GM18951 (cell line): ENCODE results near the gene GGN.
"Not testable (repeated sequence)": the region's sequence is repeated elsewhere in the genome, so short reads cannot be mapped to it uniquely, and the experiment has no call there.

ENCODE experiments used
- POLR2A ChIP-seq: IDR thresholded peaks from 4 replicates; pipeline ENCODE4 v1.6.1; 2011; ENCODE audit warnings: mild to moderate bottlenecking; ENCODE audit not compliant: insufficient read length, insufficient read depth; ENCODE audit errors: extremely low read depth
- in situ Hi-C: fragments of 300-500 bp; cut with MboI; formaldehyde crosslinking; loops from one replicate; pipeline ENCODE4 v1.12.0; 2022; ENCODE audit warnings: low sequenced_read_pairs, mixed read lengths, inconsistent platforms; ENCODE audit not compliant: unreplicated experiment

Gene GGN

DNA sequence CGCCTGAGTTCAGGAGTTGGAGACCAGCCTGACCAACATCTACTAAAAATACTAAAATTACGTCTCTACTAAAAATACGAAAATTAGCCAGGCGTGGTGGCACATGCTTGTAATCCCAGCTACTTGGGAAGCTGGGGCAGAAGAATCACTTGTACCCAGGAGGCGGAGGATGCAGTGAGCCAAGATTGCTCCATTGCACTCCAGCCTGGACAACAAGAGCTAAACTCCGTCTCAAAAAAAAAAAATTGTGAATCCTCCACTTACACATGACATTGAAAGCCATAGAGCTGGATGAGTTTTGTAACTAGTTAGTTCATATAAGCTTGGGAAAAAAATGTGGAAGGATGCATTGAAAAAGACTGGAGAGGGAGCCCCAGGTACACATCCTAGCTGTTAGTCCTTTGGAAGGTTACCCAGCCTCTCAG is 13.9 kb downstream of the GGN start:
- in situ Hi-C loops: no loop called here
- TF ChIP-seq POLR2A: no peak

GRCh38 chr19:38371081-38371480 is 16.8 kb downstream of the GGN start:
- TF ChIP-seq POLR2A: no peak
- in situ Hi-C loops: no loop called here

- in situ Hi-C loops: no loop called here
- no peak for TF ChIP-seq POLR2A
Observed at GRCh38 chr19:38370299-38370698, 17.5 kb downstream of the GGN start.

DNA sequence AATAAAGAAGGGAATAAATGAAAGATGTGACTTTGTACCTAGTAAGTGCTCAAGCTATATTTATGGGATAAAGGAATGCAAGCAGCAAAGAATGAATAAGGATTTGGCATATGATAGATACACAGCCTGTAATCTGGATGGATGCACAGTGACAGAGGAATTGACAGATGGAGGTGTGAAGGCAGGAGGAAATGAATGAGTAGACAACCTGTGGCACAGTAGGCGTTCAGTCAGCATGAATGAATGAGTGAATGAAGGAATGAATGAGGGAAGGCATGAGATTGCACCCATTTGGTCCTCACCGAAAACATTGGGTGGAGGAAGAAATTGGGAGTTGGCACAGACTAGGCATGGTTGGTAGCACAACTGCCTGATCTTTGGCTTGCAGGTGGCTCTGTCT is 18.2 kb downstream of the GGN start:
- TF ChIP-seq POLR2A: no peak
- in situ Hi-C loops: no loop called here

GRCh38 chr19:38367041-38367440 is 20.8 kb downstream of the GGN start:
- no peak for TF ChIP-seq POLR2A
- in situ Hi-C loops: no loop called here

DNA sequence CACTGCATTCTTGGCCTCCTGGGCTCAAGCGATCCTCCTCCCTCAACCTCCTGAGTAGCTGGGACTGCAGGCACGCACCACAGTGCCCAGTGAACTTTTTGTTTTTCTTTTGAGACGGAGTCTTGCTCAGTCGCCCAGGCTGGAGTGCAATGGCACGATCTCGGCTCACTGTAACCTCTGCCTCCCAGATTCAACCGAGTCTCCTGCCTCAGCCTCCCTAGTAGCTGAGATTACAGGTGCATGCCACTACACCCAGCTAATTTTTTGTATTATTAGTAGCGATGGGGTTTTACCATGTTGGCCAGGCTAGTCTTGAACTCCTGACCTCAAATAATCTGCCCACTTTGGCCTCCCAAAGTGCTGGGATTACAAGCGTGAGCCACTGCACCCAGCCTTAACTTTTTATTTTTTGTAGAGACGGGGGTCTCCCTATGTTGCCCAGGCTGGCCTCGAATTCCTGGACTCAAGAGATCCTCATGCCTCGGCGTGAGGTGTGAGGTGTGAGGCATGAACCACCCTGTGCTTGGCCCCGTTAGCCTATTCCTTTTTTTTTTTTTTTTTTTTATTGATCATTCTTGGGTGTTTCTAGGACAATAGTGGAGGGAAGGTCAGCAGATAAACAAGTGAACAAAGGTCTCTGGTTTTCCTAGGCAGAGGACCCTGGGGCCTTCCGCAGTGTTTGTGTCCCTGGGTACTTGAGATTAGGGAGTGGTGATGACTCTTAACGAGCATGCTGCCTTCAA is 24.7 kb downstream of the GGN start:
- in situ Hi-C loops: not testable (repeated sequence)

DNA sequence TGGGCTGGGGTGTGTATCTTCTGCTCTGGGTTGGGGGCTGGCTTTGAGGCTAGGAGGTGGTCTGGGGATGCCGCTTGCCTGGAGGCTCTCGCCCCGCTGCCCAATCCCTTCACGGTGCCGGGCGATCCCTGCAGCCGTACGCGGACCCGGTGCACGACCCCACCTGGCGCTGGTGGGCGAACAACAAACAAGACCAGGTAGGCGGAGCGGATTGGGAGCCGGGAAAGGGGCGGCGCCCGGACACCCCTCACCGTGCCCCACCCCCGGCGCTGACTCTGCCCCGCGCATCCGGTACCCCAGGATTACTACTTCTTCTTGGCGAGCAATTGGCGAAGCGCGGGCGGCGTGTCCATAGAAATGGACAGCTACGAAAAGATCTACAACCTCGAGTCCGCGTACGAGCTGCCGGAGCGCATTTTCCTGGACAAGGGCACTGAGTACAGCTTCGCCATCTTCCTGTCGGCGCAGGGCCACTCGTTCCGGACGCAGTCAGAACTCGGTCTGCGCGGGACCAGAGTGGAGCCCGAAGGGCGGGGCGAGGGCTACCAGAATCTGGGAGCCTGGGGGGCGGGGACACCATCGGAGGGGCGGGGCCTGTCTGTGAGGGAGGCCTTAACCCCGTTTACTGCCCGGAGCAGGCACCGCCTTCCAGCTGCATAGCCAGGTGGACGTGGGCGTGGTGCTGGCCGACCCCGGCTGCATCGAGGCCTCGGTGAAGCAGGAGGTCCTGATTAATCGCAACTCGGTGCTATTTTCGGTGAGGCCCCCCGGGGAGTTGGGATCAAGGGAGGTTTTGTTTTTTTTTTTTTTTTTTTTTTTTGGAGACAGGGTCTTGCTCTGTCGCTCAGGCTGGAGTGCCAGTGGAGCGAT is 25.5 kb downstream of the GGN start:
- in situ Hi-C loops: no loop called here
- peak; percentile 27 for TF ChIP-seq POLR2A

DNA sequence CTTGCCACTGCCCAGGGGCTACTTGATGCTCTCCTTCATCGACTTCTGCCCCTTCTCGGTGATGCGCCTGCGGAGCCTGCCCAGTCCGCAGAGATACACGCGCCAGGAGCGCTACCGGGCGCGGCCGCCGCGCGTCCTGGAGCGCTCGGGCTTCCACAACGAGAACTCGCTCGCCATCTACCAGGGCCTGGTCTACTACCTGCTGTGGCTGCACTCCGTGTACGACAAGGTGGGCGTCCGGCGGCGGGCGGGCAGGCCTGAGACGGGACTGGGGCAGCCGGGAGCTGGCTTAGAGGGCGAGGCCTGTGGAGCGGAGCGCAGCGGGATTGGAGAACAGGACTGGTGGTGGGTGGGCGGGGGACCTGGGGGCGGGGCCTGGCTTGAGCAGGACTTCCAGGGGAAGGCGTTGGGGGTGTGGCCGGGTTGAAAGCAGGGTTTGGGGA is 26.2 kb downstream of the GGN start:
- in situ Hi-C loops: no loop called here

DNA sequence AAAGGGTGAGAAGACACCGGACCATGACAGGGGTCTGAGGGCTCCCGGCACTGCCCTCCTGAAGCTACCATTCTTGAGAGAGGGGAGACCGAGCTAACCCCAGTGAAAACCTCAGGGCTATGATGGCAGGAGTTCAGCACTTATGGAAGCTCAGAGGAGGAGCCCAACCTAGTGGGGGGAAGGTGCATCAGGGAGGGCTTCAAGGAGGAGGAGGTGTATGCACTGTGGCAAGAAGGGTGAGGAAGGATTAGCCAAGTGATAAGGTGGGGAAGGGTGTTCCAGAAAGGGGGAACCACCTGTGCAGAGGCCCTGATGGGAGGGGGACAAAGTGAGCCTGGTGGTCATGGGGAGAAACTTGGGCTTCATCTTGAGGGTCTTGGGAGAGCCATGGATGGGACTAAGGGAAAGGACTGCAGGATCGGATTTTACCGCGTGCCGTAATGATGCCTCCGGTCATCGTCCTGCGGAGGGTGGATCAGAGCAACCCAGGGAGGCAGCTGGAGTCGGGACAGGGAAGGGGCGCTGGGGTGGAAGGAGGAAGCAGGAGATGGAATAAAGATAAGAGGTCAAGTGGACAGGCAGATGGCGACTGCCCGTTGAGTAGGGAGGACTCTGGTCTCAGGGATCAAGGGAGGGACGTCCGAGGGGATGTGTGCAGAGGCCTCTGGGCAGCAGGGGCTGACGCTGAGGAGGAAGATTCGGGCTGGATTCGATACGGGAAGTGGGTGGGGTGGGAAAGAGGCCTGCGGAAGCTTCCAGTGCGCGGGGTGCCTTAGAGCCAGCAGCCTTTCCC is 26.8 kb downstream of the GGN start:
- in situ Hi-C loops: no loop called here
- TF ChIP-seq POLR2A: no peak

More for the DNA sequence above, 26.2 kb downstream of the GGN start:
- TF ChIP-seq POLR2A: no peak

DNA sequence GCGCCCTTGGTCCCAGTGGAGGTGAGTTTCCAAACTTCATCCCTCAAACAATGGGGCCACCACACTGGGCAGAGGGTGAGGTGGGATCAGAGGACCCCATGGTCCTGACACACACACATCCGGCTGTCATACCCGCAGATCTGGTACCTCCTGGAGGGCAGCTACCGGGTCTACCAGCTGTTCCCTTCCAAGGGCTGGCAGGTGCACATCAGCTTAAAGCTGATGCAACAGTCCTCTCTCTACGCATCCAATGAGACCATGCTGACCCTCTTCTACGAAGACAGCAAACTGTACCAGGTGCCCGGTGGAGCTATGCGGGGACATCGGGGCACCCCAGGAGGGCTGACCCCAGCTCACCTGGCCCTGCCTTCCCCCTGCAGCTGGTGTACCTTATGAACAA is 27.5 kb downstream of the GGN start:
- in situ Hi-C loops: no loop called here
- TF ChIP-seq POLR2A: no peak

GRCh38 chr19:38359242-38360021 is 28.4 kb downstream of the GGN start:
- in situ Hi-C loops: loop anchor here (10.0 kb wide), 1 partner anchor 125 kb away; no protein-coding TSS in a partner anchor

GRCh38 chr19:38358071-38358470 is 29.8 kb downstream of the GGN start:
- in situ Hi-C loops: loop anchor here (10.0 kb wide), 1 partner anchor 123 kb away; no protein-coding TSS in a partner anchor

More at GRCh38 chr19:38359242-38360021, 28.4 kb downstream of the GGN start:
- no peak for TF ChIP-seq POLR2A

More at GRCh38 chr19:38358071-38358470, 29.8 kb downstream of the GGN start:
- TF ChIP-seq POLR2A: no peak
